ENCODE measurements around the gene ATP8A2.

- TF ChIP-seq POLR2A (IDR thresholded peaks at IDR 0.05; ENCODE audit: low read length) (no peak), GATA1 (IDR thresholded peaks at IDR 0.05; ENCODE audit: low read depth, low read length) (no peak)
These were observed 199.5 kb downstream of the ATP8A2 start for GRCh38 chr13:25571237-25571636.
